Measurements from ENCODE around the gene SNORC. TPM values are rescaled to one million over a fixed set of nuclear protein-coding genes. Genes with fewer than 3 reads are reported as not detected.

The SNORC gene
- total RNA-seq, 1 experiment from 2014 or later: 4.3 TPM

DNA sequence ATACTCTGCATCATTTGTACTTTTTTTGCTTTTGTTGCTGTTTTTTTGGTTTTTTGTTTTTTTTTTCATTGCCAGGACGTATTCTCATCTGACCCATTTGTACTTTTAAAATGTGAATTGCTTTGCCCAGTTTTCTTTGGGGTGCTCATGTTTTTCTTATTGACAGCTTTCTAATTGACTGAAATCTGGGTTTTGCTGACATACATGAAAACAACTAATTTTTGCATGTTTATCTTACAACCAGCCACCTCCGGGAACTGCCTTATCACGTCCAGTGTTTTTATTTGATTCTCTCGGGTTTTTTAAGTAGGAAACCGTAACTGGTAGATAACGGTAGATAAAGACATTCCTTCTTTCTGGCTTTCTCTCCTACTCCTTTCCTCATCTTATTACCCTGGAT lies 38.6 kb downstream of the SNORC start:
- Histone ChIP-seq H3K9me3 (no peaks in the 10 kb centered on the region), H3K27me3 (replicated peaks; ENCODE audit: control insufficient read depth, insufficient read depth, low read length) (no peaks in the 10 kb centered on the region; the same call in 1 of the 2 replicates), H3K36me3 (ENCODE audit: control insufficient read depth, insufficient read depth, low read length) (no peaks in the 10 kb centered on the region), H3K4me3 (ENCODE audit: low read depth, low read length) (no peak overlapping the region), H3K4me1 (no peaks in the 10 kb centered on the region)
- Mint-ChIP-seq H3K36me3 (ENCODE audit: insufficient read depth, unreplicated experiment) (no peaks in the 10 kb centered on the region), H3K4me1 (ENCODE audit: low read depth, unreplicated experiment) (no peaks in the 10 kb centered on the region), H3K27ac (ENCODE audit: unreplicated experiment) (no peak overlapping the region), H3K9me3 (ENCODE audit: unreplicated experiment) (no peaks in the 10 kb centered on the region), H3K4me3 (ENCODE audit: unreplicated experiment) (no peak overlapping the region), H3K27me3 (ENCODE audit: insufficient read depth, unreplicated experiment) (no peaks in the 10 kb centered on the region)
- POLR2A ChIA-PET: no interaction called here
- CTCF ChIA-PET: no interaction called here
- DNase-seq: no peak
- intact Hi-C loops (cut with micrococcal nuclease; ENCODE audit: unreplicated experiment): no loop called here
- no TSS peak for BruUV-seq (replicated peaks)
- TF ChIP-seq, protein P1, sequence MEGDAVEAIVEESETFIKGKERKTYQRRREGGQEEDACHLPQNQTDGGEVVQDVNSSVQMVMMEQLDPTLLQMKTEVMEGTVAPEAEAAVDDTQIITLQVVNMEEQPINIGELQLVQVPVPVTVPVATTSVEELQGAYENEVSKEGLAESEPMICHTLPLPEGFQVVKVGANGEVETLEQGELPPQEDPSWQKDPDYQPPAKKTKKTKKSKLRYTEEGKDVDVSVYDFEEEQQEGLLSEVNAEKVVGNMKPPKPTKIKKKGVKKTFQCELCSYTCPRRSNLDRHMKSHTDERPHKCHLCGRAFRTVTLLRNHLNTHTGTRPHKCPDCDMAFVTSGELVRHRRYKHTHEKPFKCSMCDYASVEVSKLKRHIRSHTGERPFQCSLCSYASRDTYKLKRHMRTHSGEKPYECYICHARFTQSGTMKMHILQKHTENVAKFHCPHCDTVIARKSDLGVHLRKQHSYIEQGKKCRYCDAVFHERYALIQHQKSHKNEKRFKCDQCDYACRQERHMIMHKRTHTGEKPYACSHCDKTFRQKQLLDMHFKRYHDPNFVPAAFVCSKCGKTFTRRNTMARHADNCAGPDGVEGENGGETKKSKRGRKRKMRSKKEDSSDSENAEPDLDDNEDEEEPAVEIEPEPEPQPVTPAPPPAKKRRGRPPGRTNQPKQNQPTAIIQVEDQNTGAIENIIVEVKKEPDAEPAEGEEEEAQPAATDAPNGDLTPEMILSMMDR (IDR thresholded peaks at IDR 0.05; ENCODE audit: insufficient read depth in 1 of 2, low read depth in 1 of 2, low read length in 1 of 2, severe bottlenecking in 1 of 2, unreplicated experiment in 1 of 2): no peak

DNA sequence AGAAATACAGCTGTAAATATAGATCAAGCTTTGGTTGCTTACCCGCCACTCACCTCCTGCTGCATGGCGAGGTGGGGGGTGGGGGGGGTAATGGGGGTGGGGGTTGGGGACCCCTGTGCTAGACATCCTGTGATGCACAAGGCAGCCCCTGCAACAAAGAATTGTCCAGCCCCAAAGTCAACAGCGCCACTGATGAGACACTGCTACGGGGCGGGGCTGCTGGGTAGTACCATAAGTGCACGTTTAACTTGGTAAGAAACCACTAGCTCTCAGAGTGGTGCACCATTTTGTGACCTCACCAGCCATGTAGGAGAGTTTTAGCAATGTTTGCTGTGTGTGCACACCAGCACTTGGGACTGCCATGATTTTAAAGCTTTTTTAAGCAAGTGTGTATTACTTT lies 40.3 kb downstream of the SNORC start:
- TF ChIP-seq, protein P1 (IDR thresholded peaks at IDR 0.05; ENCODE audit: insufficient read depth in 1 of 2, low read depth in 1 of 2, low read length in 1 of 2, severe bottlenecking in 1 of 2, unreplicated experiment in 1 of 2): no peak
- intact Hi-C loops (cut with micrococcal nuclease; ENCODE audit: unreplicated experiment): no loop called here
- H3K27ac Mint-ChIP-seq (ENCODE audit: unreplicated experiment): no peak overlapping the region
- H3K36me3 ChIP-seq (ENCODE audit: control insufficient read depth, insufficient read depth, low read length): no peaks in the 10 kb centered on the region
- peaks cover 3% of the 10 kb centered on the region for H3K27me3 Mint-ChIP-seq (ENCODE audit: insufficient read depth, unreplicated experiment)
- ChIA-PET POLR2A (no interaction called here), CTCF (no interaction called here)
- H3K4me1 ChIP-seq: no peaks in the 10 kb centered on the region
- H3K27me3 ChIP-seq (replicated peaks; ENCODE audit: control insufficient read depth, insufficient read depth, low read length): no peaks in the 10 kb centered on the region; the same call in 1 of the 2 replicates
- H3K4me3 Mint-ChIP-seq (ENCODE audit: unreplicated experiment): no peak overlapping the region
- no peak overlapping the region for H3K4me3 ChIP-seq (ENCODE audit: low read depth, low read length)
- no peaks in the 10 kb centered on the region for H3K36me3 Mint-ChIP-seq (ENCODE audit: insufficient read depth, unreplicated experiment)
- no peaks in the 10 kb centered on the region for H3K9me3 Mint-ChIP-seq (ENCODE audit: unreplicated experiment)
- no peaks in the 10 kb centered on the region for H3K4me1 Mint-ChIP-seq (ENCODE audit: low read depth, unreplicated experiment)
- no TSS peak for BruUV-seq (replicated peaks)
- H3K9me3 ChIP-seq: no peaks in the 10 kb centered on the region
- DNase-seq: no peak

DNA sequence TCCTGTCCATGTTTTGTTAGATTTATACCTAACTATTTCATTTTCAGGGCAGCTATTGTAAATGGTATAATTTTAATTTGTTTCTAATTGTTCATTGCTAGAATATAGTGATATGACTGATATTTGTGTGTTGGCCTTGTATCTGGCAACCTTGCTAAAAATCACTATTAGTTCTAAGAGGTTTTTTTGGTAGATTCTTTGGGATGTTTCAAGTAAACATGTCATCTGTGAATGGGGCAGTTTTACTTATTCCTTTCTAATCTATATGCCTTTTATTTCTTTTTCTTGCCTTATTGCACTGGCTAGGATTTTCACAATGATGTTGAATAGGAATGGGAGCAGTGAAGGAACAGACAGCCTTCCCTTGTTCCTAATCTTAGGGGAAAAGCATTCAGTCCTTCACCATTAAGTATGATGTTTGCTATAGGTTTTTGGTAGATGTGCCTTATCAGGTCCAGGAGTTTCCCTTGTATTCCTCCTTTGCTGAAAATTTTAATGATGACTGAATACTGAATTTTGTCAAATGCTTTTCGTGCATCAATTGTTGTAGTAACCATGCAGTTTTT lies 41.7 kb downstream of the SNORC start:
- no peaks in the 10 kb centered on the region for H3K36me3 Mint-ChIP-seq (ENCODE audit: insufficient read depth, unreplicated experiment)
- Histone ChIP-seq H3K4me1 (no peaks in the 10 kb centered on the region), H3K4me3 (ENCODE audit: low read depth, low read length) (no peak overlapping the region), H3K9me3 (no peaks in the 10 kb centered on the region), H3K36me3 (ENCODE audit: control insufficient read depth, insufficient read depth, low read length) (no peaks in the 10 kb centered on the region), H3K27me3 (replicated peaks; ENCODE audit: control insufficient read depth, insufficient read depth, low read length) (no peaks in the 10 kb centered on the region; the same call in 1 of the 2 replicates)
- H3K4me1 Mint-ChIP-seq (ENCODE audit: low read depth, unreplicated experiment): no peaks in the 10 kb centered on the region
- CTCF ChIA-PET: no interaction called here
- peaks cover 4% of the 10 kb centered on the region for H3K27me3 Mint-ChIP-seq (ENCODE audit: insufficient read depth, unreplicated experiment)
- H3K27ac Mint-ChIP-seq (ENCODE audit: unreplicated experiment): no peak overlapping the region
- BruUV-seq (replicated peaks): no TSS peak
- TF ChIP-seq, protein P1 (IDR thresholded peaks at IDR 0.05; ENCODE audit: insufficient read depth in 1 of 2, low read depth in 1 of 2, low read length in 1 of 2, severe bottlenecking in 1 of 2, unreplicated experiment in 1 of 2): no peak
- DNase-seq: no peak
- intact Hi-C loops (cut with micrococcal nuclease; ENCODE audit: unreplicated experiment): no loop called here
- no peak overlapping the region for H3K4me3 Mint-ChIP-seq (ENCODE audit: unreplicated experiment)
- POLR2A ChIA-PET: no interaction called here
- no peaks in the 10 kb centered on the region for H3K9me3 Mint-ChIP-seq (ENCODE audit: unreplicated experiment)
